ELR (cell line): Measurements from ENCODE around the gene LRP1.

ENCODE experiments used
- DNase-seq: peaks from one replicate; pipeline ENCODE4 v3.0.0-alpha.2; 2015; ENCODE audit warnings: low read depth

Gene LRP1

DNA sequence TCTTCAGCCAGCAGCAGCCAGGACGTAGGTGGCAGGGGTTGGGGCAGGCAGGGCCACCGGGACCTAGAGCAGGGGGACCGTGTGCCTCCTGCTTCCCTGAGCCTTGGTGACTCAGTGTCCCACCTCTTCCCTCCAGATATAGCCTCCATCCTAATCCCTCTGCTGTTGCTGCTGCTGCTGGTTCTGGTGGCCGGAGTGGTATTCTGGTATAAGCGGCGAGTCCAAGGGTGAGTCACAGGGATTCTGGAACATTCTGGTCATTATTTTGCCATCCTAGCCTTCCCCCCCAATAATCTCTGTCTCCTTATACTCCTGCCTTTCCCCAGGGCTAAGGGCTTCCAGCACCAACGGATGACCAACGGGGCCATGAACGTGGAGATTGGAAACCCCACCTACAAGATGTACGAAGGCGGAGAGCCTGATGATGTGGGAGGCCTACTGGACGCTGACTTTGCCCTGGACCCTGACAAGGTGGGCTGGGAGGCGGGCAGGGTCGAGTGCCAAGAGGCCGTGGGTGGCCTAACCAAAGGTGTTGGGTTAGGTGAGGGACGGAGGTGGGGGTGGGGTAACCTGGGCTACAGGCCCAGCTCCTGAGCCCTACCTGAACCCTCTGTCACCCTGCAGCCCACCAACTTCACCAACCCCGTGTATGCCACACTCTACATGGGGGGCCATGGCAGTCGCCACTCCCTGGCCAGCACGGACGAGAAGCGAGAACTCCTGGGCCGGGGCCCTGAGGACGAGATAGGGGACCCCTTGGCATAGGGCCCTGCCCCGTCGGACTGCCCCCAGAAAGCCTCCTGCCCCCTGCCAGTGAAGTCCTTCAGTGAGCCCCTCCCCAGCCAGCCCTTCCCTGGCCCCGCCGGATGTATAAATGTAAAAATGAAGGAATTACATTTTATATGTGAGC lies 83.8 kb downstream of the LRP1 start:
- DNase-seq: no peak

DNA sequence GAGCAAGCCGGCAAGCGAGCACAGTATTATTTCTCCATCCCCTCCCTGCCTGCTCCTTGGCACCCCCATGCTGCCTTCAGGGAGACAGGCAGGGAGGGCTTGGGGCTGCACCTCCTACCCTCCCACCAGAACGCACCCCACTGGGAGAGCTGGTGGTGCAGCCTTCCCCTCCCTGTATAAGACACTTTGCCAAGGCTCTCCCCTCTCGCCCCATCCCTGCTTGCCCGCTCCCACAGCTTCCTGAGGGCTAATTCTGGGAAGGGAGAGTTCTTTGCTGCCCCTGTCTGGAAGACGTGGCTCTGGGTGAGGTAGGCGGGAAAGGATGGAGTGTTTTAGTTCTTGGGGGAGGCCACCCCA lies 84.4 kb downstream of the LRP1 start:
- DNase-seq: no peak

DNA sequence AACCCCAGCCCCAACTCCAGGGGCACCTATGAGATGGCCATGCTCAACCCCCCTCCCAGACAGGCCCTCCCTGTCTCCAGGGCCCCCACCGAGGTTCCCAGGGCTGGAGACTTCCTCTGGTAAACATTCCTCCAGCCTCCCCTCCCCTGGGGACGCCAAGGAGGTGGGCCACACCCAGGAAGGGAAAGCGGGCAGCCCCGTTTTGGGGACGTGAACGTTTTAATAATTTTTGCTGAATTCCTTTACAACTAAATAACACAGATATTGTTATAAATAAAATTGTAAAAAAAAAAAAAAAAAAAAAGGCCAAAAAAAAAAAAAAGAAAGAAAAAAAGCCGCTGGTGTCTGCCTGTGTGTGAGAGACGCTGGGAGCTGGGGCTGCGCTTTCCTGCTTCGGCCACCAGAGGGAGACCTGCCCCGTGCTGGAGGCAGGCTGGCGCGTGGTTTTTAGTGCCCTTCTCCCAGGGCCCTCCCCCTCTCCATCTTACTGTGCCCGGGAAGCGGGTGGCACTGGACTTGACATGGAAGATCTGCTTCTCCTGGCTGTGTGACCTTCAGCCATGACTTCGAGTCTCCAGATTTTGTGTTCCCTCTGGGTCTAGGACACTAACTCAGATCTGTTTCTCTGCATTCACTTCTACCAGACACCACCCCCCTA lies 84.9 kb downstream of the LRP1 start:
- peak; percentile 85 for DNase-seq

DNA sequence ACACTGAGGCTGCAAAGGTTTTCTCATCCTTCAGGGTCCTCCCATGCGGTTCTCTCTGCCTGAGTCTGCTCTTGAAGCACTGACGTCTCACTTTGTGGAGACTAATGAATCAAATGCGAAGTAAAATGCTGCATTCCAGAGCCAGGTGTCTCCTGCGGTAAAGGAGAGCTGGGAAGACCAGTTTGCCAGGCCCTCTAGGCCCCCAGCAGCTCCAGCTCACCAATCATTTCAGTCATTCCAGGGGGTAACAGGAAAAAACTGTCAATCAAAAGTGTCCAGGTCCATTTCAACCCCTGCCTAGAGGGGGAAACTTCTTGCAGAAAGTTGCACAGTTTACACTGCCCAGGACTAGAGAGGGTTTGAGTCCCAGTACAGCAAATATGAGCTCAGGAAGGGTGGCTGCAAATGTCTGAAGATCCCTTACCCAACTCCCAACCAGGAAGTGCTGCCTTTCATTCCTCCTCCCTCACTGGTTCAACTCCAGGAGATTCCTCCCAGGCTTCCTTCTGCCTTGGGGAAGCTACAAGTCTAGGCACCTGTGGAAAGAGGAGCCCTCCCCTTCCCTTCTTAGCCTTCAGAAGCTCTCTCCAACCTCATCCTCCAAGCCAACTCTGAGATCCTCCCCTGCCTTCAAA lies 85.6 kb downstream of the LRP1 start:
- no peak for DNase-seq

DNA sequence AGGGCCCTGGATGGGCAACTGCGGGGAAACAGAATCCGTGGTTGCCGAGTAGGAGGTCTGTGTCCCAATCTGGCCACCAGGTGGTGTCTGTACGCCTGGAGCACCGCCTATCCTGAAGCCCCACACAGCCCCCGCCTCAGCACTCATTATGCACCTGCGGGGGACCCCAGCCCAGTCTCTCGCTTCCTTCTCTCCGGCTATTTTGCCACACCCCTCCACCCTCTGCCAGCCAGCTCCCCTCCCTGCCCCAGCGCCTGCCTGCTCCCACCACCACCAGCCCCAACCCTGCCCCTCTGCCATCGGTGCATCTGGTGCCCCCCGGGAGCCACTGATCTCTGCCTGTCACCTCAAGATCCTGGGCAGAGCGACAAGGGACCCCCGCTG lies 86.1 kb downstream of the LRP1 start:
- peak; percentile 75 for DNase-seq

DNA sequence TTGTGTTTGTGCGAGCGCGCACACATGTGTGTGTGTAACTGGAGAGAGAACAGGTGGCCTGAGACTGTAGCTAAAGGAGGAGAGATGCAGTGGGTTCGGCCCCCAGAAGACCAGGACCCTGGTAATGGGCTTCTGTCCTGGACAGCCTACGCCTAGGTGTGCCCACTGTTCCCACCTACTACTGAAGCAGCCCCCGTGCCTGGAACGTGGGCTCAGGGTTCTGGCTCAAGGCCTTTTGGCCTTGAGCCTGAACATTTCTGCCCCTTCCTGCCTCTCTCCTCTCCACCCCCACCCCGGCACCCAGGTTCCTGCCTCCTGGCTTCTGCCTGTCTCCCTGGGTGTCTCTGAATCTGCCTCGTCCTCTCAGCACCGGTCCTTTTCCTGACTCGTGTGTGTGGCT lies 86.8 kb downstream of the LRP1 start:
- DNase-seq: no peak

DNA sequence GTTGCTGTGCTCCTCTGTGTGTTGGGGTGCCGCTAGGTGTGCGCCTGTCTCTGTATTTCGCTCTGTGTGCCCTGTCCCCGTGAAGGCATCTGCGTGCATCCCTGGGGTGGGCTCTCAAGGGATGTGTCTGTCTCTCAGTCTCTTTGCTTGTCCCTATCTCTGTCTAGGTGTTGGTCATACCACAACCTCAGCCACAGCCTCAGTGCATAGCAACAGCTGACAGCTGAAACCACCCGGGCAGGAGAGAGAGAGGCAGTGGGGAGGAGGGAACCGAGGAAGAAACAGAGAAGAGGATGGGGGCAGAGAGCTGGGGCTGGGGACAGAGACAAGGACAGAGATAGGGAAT lies 87.4 kb downstream of the LRP1 start:
- DNase-seq: peak; percentile 42

DNA sequence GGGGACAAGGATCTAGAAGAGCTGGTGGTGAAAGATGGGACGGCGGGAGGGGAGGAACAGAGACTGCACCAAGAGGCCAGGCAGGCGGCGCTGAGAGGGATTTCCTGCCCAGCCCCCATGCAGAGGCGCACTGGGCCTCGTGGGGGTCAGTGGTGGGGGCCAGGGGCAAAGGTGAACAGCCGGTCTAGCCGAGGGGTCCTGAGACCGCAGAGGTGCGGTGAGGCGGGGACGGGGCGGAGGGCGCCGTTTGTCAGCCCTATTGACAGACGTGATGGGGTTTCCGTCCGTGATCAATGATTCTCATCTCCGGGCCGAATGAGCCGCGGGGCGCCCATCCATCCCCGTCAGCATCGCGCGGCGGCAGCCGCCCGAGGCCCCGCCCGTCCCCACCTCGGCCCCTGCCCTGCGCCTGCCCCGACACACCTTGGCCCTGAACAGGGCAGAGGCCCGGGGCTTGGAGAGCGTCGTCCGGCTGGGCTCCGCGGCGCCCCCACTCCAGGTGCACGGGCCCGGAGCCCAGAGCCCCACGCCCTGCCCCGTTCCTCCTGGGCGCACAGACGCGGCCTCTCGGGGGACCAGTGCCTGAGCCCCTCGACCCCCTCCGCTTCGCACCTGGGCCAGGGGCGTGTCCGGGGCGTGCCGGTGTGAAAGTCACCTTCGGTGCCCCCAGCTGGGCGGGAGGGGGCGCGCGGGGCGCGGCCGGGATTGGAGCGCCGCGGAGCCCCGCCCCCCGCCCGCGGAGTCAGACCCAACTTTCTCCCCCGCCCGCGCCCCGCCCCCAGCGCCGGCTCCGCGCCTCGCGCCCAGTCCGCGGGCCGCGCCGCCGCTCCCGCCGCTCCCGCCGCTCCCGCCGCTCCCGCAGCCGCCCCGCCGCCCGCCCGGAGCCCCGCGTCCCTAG lies 88.0 kb downstream of the LRP1 start, which contains the start of gene NXPH4:
Gene NXPH4, plus strand, starts transcription at position 781 of the 898 bp plus-strand sequence. CDS start 176 bp downstream, outside the sequence.
- DNase-seq: peak; percentile 35

DNA sequence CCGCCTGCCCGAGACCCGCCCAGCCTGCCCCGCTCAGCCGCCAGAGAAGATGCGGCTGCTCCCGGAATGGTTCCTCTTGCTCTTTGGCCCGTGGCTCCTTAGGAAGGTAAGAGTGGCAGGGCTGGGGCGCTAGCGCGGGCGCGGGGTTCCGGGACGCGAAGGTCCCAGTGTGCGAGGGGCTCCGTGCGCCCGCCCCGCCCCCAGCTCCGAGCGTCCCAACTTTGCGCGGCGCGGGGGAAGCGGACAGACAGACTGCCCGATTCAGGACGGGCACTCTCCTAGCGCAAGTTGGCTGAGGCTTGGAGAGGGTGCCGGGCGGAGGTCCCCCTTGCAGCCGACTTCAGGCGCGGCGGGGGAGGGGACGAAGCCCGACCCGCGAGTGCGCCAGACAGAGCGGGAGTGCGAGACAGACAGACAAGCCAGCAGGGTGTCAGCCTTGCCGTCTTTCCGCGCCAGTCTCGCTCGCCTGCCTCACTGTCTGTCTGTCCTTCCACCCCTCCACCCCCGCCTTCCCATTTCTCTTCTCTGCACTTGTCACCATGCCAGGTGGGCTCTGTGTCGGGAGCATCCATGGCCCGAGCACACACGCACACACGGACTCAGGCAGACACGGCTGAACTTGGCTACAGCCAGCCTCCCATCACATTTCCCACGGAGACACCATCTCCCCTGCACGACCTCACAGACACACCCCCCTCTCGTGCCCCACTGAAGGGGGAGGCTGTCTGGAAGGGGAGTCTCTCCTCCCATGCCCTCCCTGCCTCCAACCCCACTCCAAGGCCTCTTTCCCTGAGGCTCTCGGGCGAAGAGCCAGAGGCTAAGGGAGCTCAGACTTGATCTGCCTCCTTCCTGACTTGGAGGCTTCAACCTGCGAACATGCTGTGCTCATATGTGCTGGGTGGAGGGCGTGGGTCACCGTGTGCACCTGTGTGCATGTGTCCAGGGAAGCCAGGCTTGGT lies 88.9 kb downstream of the LRP1 start:
- DNase-seq: peak; percentile 42

DNA sequence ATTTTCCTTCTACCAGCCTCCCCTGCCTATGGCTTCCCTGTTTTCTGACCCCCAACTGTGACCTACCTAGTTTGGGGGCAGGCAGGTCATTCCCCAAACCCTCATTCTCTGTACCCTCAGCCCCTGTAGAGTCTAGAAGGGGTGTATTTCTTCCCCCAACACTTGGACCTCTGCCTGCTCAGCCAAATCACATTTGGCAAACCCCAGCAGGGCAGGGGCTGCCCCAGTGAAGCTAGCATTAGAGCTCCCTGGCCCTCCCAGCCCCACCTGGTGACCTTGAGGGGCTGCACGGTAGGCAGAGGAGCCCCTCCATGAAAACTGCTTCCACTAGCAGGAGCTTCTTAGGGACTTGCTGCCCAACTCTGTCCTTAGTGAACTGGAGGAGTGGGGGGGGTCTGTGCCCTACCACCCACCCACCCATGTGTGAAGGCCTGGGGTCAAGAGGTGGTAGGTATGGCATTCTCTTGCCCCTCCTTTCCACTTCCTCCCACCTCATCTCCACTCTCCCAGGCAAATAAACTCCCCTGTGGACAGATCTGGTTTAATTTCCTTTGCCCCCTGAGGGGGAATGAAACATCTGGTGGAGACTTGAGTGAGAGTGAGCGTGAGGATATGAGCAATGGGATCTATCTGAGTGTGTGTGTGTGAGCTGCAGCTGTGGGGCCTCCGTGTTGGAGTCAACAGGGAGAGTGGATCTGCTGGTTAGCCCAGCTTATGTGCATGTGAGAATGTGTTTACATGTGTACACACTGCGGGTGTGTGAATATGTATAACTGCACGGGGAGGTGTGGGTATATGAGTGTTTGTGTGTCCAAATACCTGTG lies 90.0 kb downstream of the LRP1 start:
- peak; percentile 60 for DNase-seq

DNA sequence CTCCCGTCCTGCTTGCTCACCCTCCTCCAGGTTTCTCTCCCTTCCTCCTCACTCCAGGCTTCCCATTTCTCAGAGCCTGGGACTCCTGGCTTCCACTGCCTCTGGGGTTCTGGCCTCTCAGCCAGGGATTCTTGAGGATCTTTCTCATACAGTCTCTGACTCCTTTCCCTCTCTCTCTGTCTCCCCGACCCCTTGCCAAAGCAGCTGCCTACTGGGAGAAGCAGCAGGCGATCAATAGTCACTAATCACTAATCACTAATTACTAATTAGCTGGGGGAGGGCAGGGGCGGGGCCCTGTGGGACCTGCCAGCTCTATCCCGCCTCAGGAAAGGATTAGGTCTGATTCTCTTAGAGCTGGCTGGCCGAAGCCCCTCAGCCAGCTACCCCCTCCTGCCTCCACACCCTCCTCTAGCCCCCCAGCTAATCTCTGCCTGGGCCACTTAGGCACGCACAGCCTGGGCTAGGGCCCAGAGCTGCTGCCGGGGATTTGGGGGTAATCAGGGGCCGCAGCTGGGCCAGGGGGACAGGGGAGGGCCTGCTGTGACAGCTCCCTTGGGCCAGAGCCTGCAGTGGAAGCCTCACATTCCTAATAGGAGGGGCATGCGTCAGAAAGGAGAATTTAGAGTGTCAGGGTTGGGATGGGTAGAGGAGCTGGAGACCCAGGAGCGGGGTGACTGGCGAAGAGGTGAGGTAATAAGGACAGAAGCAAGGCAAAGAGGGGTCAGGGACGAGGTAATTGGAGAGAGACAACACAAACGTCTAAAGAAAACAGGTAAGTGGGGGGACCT lies 91.1 kb downstream of the LRP1 start:
- no peak for DNase-seq

DNA sequence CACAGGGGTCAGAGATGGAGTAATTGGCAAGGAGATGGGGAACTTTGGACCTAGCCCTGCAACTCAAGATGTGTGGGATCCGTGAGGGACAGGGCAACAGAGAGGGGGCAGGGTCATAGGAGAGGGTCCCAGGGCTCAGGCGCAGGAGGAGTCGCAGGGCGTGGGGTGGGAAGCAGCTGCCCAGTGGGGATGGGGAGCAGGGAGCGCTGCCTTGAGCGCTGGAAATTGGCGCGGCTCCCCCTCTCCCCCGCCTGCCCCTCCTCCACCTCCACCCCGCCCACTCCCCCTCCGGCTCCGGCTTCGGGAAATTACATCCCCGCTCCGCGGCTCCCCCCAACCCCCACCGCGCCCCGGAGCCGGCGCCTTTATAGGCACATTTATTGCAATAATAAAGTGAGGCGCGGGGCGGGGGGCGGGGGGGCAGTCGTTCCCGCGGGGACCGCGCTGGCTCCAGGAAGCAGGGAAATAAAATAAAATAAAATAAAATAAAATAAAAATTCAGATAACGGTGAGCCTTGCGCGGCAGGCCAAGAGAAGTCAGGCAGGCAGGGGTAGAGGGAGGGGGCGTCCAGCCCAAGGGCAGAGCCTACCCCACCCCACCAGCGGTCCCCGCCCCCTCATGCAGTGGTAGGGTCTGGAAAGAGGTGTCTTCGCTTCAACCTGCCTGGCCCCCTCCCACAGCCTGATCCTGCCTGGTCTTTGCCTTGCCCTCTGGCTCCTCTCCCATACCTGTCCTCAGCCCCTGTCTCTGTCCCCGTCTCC lies 91.9 kb downstream of the LRP1 start:
- no peak for DNase-seq

DNA sequence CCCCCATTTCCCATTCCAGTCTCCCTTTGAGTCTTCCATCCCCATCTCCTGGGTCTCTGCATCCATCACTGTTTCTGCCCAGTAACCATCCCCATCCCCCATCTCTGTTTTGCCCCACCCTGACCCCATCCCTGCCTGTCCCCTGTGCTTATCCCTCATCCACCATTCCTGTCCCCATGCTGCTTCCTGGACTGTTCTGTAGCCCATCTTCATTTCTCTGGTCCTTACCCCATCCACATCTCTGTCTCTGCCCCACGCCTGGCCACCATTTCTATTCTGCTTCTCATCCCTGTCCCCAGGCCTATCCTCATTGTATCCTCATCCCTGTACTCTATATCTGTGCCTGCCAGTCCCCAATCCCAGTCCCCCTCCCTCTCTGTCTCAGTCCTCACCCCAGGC lies 92.5 kb downstream of the LRP1 start:
- no peak for DNase-seq

DNA sequence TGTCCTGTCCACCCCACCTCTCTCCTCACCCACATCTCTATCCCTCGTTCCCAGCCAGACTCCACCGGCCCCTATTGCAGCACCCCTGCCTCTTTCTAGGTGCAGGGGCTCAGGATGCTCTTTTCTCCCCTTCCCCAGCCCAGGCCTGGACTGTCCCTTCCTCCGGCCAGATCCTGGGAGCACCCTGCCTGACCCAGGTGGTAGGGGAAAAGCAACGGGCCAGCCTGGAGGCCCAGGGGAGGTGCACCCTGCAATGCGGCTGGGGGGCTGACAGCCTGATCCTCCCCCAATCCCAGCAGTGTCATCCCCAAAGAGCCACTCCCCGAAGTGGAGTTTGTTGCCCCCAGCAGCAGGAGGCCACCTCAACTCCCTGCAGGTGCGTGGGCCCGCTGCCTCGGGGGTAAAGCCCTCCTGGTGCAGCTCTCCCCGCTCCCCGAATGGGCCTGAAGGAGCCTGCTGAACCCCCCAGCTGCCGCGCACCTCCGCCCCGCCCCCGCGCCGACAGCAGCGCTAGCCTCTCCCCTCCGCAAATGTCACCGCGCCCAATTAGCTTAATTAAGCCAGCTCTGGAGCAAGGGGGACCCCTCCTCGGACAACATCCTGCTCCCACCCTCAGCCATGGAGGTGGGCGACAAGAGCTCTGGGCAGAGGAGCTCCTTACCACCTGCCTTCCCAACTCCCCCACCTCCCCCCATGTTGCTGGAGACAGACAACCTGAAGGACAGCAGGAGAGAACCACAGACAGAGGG lies 93.1 kb downstream of the LRP1 start:
- no peak for DNase-seq

DNA sequence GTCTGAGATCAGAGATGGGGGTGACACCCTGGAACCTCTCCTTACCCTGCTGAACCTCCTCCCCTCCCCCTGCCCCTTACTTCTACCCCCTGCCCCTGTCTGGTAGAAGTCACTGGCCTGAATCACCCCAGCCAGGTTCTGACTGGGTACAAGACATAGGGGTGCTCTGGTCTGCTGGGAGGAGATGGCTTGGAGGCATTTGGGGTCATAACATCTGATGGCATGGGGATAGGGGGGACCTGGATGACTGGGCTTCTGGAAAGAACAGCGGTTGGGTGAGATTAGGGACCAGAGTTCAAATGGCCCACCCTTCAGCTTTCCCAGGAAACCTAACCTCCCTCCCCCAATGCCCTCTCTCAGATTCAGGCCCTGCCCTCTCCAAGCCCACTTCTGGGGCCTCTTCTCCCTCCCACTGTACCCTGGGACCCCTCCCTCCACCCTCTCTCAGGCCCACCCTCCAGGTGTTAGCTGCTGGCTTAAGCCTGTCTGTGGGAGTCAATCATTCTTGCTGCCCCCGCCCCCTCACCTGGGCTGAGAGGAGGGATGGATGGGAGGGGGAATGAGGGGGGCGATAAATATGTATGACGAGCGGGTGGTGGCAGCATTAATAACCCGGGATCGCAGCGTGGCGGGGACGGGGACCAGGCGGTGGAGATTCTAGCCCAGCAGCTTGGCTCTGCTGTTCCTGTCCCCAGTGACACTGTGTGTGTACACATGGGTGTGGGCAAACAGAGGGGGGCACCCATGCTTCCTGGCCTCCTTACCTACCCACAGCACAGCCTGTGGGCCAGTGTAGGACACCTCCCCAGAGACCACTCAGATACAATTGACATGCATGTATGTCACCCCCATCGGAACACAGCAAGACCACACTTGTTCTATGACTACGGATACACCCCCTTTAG lies 94.3 kb downstream of the LRP1 start:
- DNase-seq: no peak
